ENCODE data around the gene MCRIP1. TPM values are rescaled to one million over a fixed set of nuclear protein-coding genes. Genes with fewer than 3 reads are reported as not detected.

Gene MCRIP1
- total RNA-seq, 1 experiment from 2014 or later = 35.6 TPM

- H3K4me1 Mint-ChIP-seq (ENCODE audit: insufficient read depth, unreplicated experiment) = peaks cover 9% of the 10 kb centered on the region
- TF ChIP-seq CTCF (IDR thresholded peaks at IDR 0.05; ENCODE audit: unreplicated experiment) = no peak
- CTCF ChIA-PET = interaction anchor here (0.5 to 0.7 kb wide), 3 partner anchors 72 to 409 kb away, joined by 3 read pairs; no protein-coding TSS in a partner anchor
- intact Hi-C loops (cut with micrococcal nuclease) = no loop called here
- no peaks in the 10 kb centered on the region for H3K36me3 Mint-ChIP-seq (ENCODE audit: insufficient read depth, unreplicated experiment)
- no peak overlapping the region for H3K4me3 Mint-ChIP-seq (ENCODE audit: unreplicated experiment)
- H3K27me3 Mint-ChIP-seq (ENCODE audit: insufficient read depth, unreplicated experiment) = peaks cover 80% of the 10 kb centered on the region
- DNase-seq (ENCODE audit: unreplicated experiment) = no peak
- BruUV-seq (replicated peaks) = no TSS peak
- no peaks in the 10 kb centered on the region for H3K9me3 Mint-ChIP-seq (ENCODE audit: unreplicated experiment)
- no peak overlapping the region for H3K27ac Mint-ChIP-seq (ENCODE audit: low read depth, unreplicated experiment)
- POLR2A ChIA-PET = no interaction called here
Observed at GRCh38 chr17:81806461-81807209, 26.5 kb downstream of the MCRIP1 start.

- no peak overlapping the region for H3K4me3 Mint-ChIP-seq (ENCODE audit: unreplicated experiment)
- H3K27ac Mint-ChIP-seq (ENCODE audit: low read depth, unreplicated experiment) = no peak overlapping the region
- no peaks in the 10 kb centered on the region for H3K9me3 Mint-ChIP-seq (ENCODE audit: unreplicated experiment)
- H3K36me3 Mint-ChIP-seq (ENCODE audit: insufficient read depth, unreplicated experiment) = no peaks in the 10 kb centered on the region
- no TSS peak for BruUV-seq (replicated peaks)
- ChIA-PET CTCF (interaction anchor here (0.5 to 0.7 kb wide), 2 partner anchors 216 to 410 kb away, joined by 3 read pairs; no protein-coding TSS in a partner anchor), POLR2A (interaction anchor here (0.6 kb wide), 1 partner anchor 445 kb away, joined by 3 read pairs; no protein-coding TSS in a partner anchor)
- intact Hi-C loops (cut with micrococcal nuclease) = no loop called here
- H3K27me3 Mint-ChIP-seq (ENCODE audit: insufficient read depth, unreplicated experiment) = peaks cover 88% of the 10 kb centered on the region
- TF ChIP-seq CTCF (IDR thresholded peaks at IDR 0.05; ENCODE audit: unreplicated experiment) = no peak
- no peak for DNase-seq (ENCODE audit: unreplicated experiment)
- peaks cover 9% of the 10 kb centered on the region for H3K4me1 Mint-ChIP-seq (ENCODE audit: insufficient read depth, unreplicated experiment)
Observed at GRCh38 chr17:81805707-81806460, 27.2 kb downstream of the MCRIP1 start.

- peaks cover 88% of the 10 kb centered on the region for H3K27me3 Mint-ChIP-seq (ENCODE audit: insufficient read depth, unreplicated experiment)
- ChIA-PET POLR2A (no interaction called here), CTCF (no interaction called here)
- no peak overlapping the region for H3K27ac Mint-ChIP-seq (ENCODE audit: low read depth, unreplicated experiment)
- no peaks in the 10 kb centered on the region for H3K36me3 Mint-ChIP-seq (ENCODE audit: insufficient read depth, unreplicated experiment)
- intact Hi-C loops (cut with micrococcal nuclease) = no loop called here
- H3K9me3 Mint-ChIP-seq (ENCODE audit: unreplicated experiment) = no peaks in the 10 kb centered on the region
- H3K4me1 Mint-ChIP-seq (ENCODE audit: insufficient read depth, unreplicated experiment) = peaks cover 9% of the 10 kb centered on the region
- no peak for TF ChIP-seq CTCF (IDR thresholded peaks at IDR 0.05; ENCODE audit: unreplicated experiment)
- H3K4me3 Mint-ChIP-seq (ENCODE audit: unreplicated experiment) = no peak overlapping the region
- no peak for DNase-seq (ENCODE audit: unreplicated experiment)
- BruUV-seq (replicated peaks) = no TSS peak
Observed at GRCh38 chr17:81804559-81805399, 28.3 kb downstream of the MCRIP1 start.

Data from MCF 10A (cell line).